Measurements from ENCODE around the gene RHOD. TPM values are rescaled to one million over a fixed set of nuclear protein-coding genes. Genes with fewer than 3 reads are reported as not detected.

RHOD gene
- total RNA-seq, 1 donor from 2014 or later: 29.8 TPM

GRCh38 chr11:67118801-67119584 is 62.3 kb downstream of the RHOD start, which contains the start of gene KDM2A:
Gene KDM2A (plus strand): TSS chr11:67119263. CDS start chr11:67121317, 2,054 bp downstream.
- peak within 1 kb of the TSS; percentile 99 for H3K4me3 ChIP-seq (ENCODE audit: insufficient read depth, low read depth, low read length)
- H3K9ac ChIP-seq (ENCODE audit: low read length): peak within 1 kb of the TSS; percentile 95
- H3K9me3 ChIP-seq (ENCODE audit: insufficient read depth, low read depth, low read length): no peaks in the 10 kb centered on the region
- Mint-ChIP-seq H3K4me3 (ENCODE audit: unreplicated experiment) (peak within 1 kb of the TSS; percentile 96), H3K36me3 (ENCODE audit: low read depth, unreplicated experiment) (no peaks in the 10 kb centered on the region), H3K27me3 (ENCODE audit: low read depth, unreplicated experiment) (no peaks in the 10 kb centered on the region), H3K4me1 (ENCODE audit: low read depth, unreplicated experiment) (peaks cover 8% of the 10 kb centered on the region), H3K27ac (ENCODE audit: unreplicated experiment) (peak within 1 kb of the TSS; percentile 97), H3K9me3 (ENCODE audit: unreplicated experiment) (no peaks in the 10 kb centered on the region)
- H3K4me2 ChIP-seq (ENCODE audit: low read length): peak within 1 kb of the TSS; percentile 87
- peaks cover 5% of the 10 kb centered on the region for H3K4me1 ChIP-seq (ENCODE audit: insufficient read depth, low read length)
- no peaks in the 10 kb centered on the region for H3K27me3 ChIP-seq (ENCODE audit: insufficient read depth, low read length)
- no peak for TF ChIP-seq CTCF (IDR thresholded peaks at IDR 0.05; ENCODE audit: insufficient read depth, low read depth, low read length)
- no peak for TF ChIP-seq EZH2 (IDR thresholded peaks at IDR 0.05; ENCODE audit: insufficient read depth, low read length)
- H4K20me1 ChIP-seq (ENCODE audit: insufficient read depth, low read length): peaks cover 41% of the 10 kb centered on the region
- H3K36me3 ChIP-seq (ENCODE audit: insufficient read depth, low read length): no peaks in the 10 kb centered on the region
- peak within 1 kb of the TSS; percentile 83 for H3K27ac ChIP-seq (ENCODE audit: low read depth, low read length)
- H3K79me2 ChIP-seq (ENCODE audit: insufficient read depth, low read length): peaks cover 49% of the 10 kb centered on the region
- DNase-seq (ENCODE audit: low read depth) (peak; percentile 95), FAIRE-seq (no peak)
- peak within 1 kb of the TSS; percentile 81 for H2AFZ ChIP-seq (ENCODE audit: low read depth, low read length)

- Histone ChIP-seq H3K4me2 (ENCODE audit: low read length) (peak overlapping the region; percentile 87), H3K27me3 (ENCODE audit: insufficient read depth, low read length) (no peaks in the 10 kb centered on the region), H3K9ac (ENCODE audit: low read length) (peak overlapping the region; percentile 95), H3K27ac (ENCODE audit: low read depth, low read length) (peak overlapping the region; percentile 83), H3K79me2 (ENCODE audit: insufficient read depth, low read length) (peaks cover 56% of the 10 kb centered on the region), H3K36me3 (ENCODE audit: insufficient read depth, low read length) (no peaks in the 10 kb centered on the region), H3K4me3 (ENCODE audit: insufficient read depth, low read depth, low read length) (peak overlapping the region; percentile 99), H3K4me1 (ENCODE audit: insufficient read depth, low read length) (peaks cover 5% of the 10 kb centered on the region), H3K9me3 (ENCODE audit: insufficient read depth, low read depth, low read length) (no peaks in the 10 kb centered on the region), H2AFZ (ENCODE audit: low read depth, low read length) (no peak overlapping the region), H4K20me1 (ENCODE audit: insufficient read depth, low read length) (peaks cover 46% of the 10 kb centered on the region)
- peaks cover 8% of the 10 kb centered on the region for H3K4me1 Mint-ChIP-seq (ENCODE audit: low read depth, unreplicated experiment)
- FAIRE-seq (no peak), DNase-seq (ENCODE audit: low read depth) (no peak)
- H3K9me3 Mint-ChIP-seq (ENCODE audit: unreplicated experiment): no peaks in the 10 kb centered on the region
- H3K27ac Mint-ChIP-seq (ENCODE audit: unreplicated experiment): peak overlapping the region; percentile 97
- no peaks in the 10 kb centered on the region for H3K36me3 Mint-ChIP-seq (ENCODE audit: low read depth, unreplicated experiment)
- no peaks in the 10 kb centered on the region for H3K27me3 Mint-ChIP-seq (ENCODE audit: low read depth, unreplicated experiment)
- H3K4me3 Mint-ChIP-seq (ENCODE audit: unreplicated experiment): peak overlapping the region; percentile 96
- no peak for TF ChIP-seq CTCF (IDR thresholded peaks at IDR 0.05; ENCODE audit: insufficient read depth, low read depth, low read length)
- TF ChIP-seq EZH2 (IDR thresholded peaks at IDR 0.05; ENCODE audit: insufficient read depth, low read length): no peak
These were observed 63.1 kb downstream of the RHOD start for GRCh38 chr11:67119585-67120391.

Measured in astrocyte (in vitro differentiated cells and primary cell).